Stimulated activated CD8-positive, alpha-beta memory T cell treated with anti-CD3 and anti-CD28 coated beads, Interleukin-12 subunit alpha, Interleukin-12 subunit beta, amount 100 ng/mL, for 24 hours (primary cell): ENCODE results near the gene SPINK14.

Experiments
- DNase-seq: peaks from one replicate; pipeline ENCODE4 v3.0.0-alpha.2; 2020; ENCODE audit errors: extremely low read depth

Gene SPINK14

GRCh38 chr5:148168246-148168645, at the start of gene SPINK14:
Gene SPINK14 (plus strand): TSS chr5:148168546. CDS start chr5:148169733, 1,187 bp downstream.
- no peak for DNase-seq

GRCh38 chr5:148120317-148120716, 48.0 kb upstream of the SPINK14 start:
- DNase-seq, result no peak

- no peak for DNase-seq
Observed at GRCh38 chr5:148125641-148126040, 42.7 kb upstream of the SPINK14 start.

GRCh38 chr5:148135091-148136048, 33.0 kb upstream of the SPINK14 start:
- DNase-seq, result no peak

GRCh38 chr5:148140846-148141245, 27.5 kb upstream of the SPINK14 start:
- DNase-seq, result no peak

- no peak for DNase-seq
Observed at GRCh38 chr5:148141645-148142044, 26.7 kb upstream of the SPINK14 start.

GRCh38 chr5:148145916-148146315, 22.4 kb upstream of the SPINK14 start:
- no peak for DNase-seq

- no peak for DNase-seq
Observed at GRCh38 chr5:148146487-148146886, 21.9 kb upstream of the SPINK14 start.

GRCh38 chr5:148147415-148147814, 20.9 kb upstream of the SPINK14 start:
- no peak for DNase-seq

GRCh38 chr5:148151872-148152271, 16.5 kb upstream of the SPINK14 start:
- DNase-seq, result no peak

GRCh38 chr5:148152781-148153180, 15.6 kb upstream of the SPINK14 start:
- no peak for DNase-seq

- DNase-seq, result no peak
Observed at GRCh38 chr5:148156609-148157008, 11.7 kb upstream of the SPINK14 start.

- no peak for DNase-seq
Observed at GRCh38 chr5:148162038-148162437, 6.3 kb upstream of the SPINK14 start.

- no peak for DNase-seq
Observed at GRCh38 chr5:148163345-148163744, 5.0 kb upstream of the SPINK14 start.

GRCh38 chr5:148166550-148167283, 1.6 kb upstream of the SPINK14 start:
- DNase-seq, result no peak

GRCh38 chr5:148172377-148172776, 4.0 kb downstream of the SPINK14 start:
- no peak for DNase-seq

- DNase-seq, result no peak
Observed at GRCh38 chr5:148176480-148176879, 8.1 kb downstream of the SPINK14 start.

- no peak for DNase-seq
Observed at GRCh38 chr5:148177207-148177606, 8.9 kb downstream of the SPINK14 start.

GRCh38 chr5:148179234-148179824, 11.0 kb downstream of the SPINK14 start:
- no peak for DNase-seq

- no peak for DNase-seq
Observed at GRCh38 chr5:148186248-148187003, 18.1 kb downstream of the SPINK14 start.

GRCh38 chr5:148191010-148191409, 22.7 kb downstream of the SPINK14 start:
- DNase-seq, result no peak

GRCh38 chr5:148193202-148193601, 24.9 kb downstream of the SPINK14 start:
- no peak for DNase-seq
